Activated CD8-positive, alpha-beta T cell treated with anti-CD3 and anti-CD28 coated beads for 36 hours (primary cell): ENCODE measurements around the gene PRKG1. TPM values are rescaled to one million over a fixed set of nuclear protein-coding genes. Genes with fewer than 3 reads are reported as not detected.

Experiments used
- ATAC-seq: fragments of 200-7000 bp; cut with Tn5 transposase; one replicate; pipeline ENCODE4 v1.10.0; 2021; ENCODE audit warnings: mild to moderate bottlenecking, moderate library complexity
- CTCF ChIA-PET: fragments of 350-600 bp; sonication (Branson Sonifier 250); formaldehyde crosslinking; loops from one replicate; lab custom pipeline; 2021; ENCODE audit warnings: antibody characterized with exemption; lab: Charles Lee
- POLR2A ChIA-PET: fragments of 350-600 bp; sonication (Branson Sonifier 250); formaldehyde crosslinking; loops from one replicate; lab custom pipeline; 2021; ENCODE audit warnings: antibody characterized with exemption; lab: Charles Lee
- DNase-seq: peaks from one replicate; pipeline ENCODE4 v3.0.0-alpha.2; 2020
- H3K27ac Mint-ChIP-seq: one replicate; pipeline ENCODE4 v1.8.0; 2021; ENCODE audit warnings: mild to moderate bottlenecking, mixed read lengths
- H3K27me3 Mint-ChIP-seq: one replicate; pipeline ENCODE4 v1.8.0; 2021; ENCODE audit warnings: mixed read lengths
- H3K36me3 Mint-ChIP-seq: one replicate; pipeline ENCODE4 v1.8.0; 2021; ENCODE audit warnings: low read depth, mixed read lengths
- H3K4me1 Mint-ChIP-seq: one replicate; pipeline ENCODE4 v1.8.0; 2021; ENCODE audit warnings: low read depth, mixed read lengths
- H3K4me3 Mint-ChIP-seq: one replicate; pipeline ENCODE4 v1.8.0; 2021; ENCODE audit warnings: mild to moderate bottlenecking, moderate library complexity, mixed read lengths
- H3K9me3 Mint-ChIP-seq: one replicate; pipeline ENCODE4 v1.8.0; 2021; ENCODE audit warnings: mixed read lengths
- intact Hi-C: fragments of 100-400 bp; cut with micrococcal nuclease; formaldehyde crosslinking; loops from one replicate; pipeline ENCODE4 v1.10.0; 2022
- total RNA-seq, 2 experiments: library from RNA; stranded (reverse); gene quantifications; one replicate each; pipeline ENCODE4 v1.2.3, GENCODE V29; 2021
- TF ChIP-seq, protein P1 (sequence below): fragments of 200-600 bp; IDR thresholded peaks from one replicate; pipeline ENCODE4 v1.8.0; 2022; ENCODE audit warnings: antibody characterized with exemption, mild to moderate bottlenecking

The PRKG1 gene
- total RNA-seq, 2 experiments from 2014 or later = not detected

DNA sequence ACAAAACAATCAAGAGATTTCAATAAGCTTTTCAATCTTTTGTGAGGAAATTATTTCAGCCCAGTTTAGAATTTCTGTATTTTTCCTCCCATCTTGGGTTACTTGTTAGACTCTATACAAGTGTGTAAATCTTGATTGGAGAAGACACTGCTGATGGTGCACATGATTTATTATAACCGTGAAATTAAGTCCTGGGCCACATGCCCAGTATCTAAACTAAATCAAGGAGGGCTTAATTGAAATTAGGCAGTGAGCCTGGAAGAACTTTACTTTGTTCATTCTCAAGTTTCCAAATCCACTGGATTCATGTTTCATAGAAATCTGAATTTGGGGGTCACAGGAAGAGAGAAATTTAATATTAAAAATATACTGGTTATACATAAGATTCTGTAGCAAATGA lies 580.6 kb downstream of the PRKG1 start:
- TF ChIP-seq, protein P1, sequence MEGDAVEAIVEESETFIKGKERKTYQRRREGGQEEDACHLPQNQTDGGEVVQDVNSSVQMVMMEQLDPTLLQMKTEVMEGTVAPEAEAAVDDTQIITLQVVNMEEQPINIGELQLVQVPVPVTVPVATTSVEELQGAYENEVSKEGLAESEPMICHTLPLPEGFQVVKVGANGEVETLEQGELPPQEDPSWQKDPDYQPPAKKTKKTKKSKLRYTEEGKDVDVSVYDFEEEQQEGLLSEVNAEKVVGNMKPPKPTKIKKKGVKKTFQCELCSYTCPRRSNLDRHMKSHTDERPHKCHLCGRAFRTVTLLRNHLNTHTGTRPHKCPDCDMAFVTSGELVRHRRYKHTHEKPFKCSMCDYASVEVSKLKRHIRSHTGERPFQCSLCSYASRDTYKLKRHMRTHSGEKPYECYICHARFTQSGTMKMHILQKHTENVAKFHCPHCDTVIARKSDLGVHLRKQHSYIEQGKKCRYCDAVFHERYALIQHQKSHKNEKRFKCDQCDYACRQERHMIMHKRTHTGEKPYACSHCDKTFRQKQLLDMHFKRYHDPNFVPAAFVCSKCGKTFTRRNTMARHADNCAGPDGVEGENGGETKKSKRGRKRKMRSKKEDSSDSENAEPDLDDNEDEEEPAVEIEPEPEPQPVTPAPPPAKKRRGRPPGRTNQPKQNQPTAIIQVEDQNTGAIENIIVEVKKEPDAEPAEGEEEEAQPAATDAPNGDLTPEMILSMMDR = no peak
- no peak for ATAC-seq
- no peak overlapping the region for H3K27ac Mint-ChIP-seq

DNA sequence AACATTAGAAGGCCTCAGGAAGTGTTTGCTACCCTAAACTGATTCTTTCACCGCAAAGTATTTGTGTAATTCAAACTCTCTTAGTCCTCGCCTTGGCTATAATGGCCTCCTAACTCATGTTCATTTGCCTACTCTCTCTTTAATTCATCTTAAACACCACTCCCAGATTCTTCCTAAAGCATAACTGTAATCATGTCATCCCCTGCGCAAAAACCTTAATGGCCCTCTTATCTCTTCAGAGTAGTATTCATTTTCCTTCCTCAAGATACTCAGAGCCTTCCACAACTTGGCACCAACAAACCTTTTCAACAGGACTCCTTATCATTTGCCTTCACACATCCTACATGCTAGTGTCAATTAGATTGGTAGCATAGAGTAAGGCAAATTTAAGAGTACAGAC lies 582.2 kb downstream of the PRKG1 start:
- ChIA-PET POLR2A (no interaction called here), CTCF (no interaction called here)
- TF ChIP-seq, protein P1 = no peak
- Mint-ChIP-seq H3K9me3 (no peaks in the 10 kb centered on the region), H3K36me3 (no peaks in the 10 kb centered on the region), H3K4me1 (no peaks in the 10 kb centered on the region), H3K4me3 (no peak overlapping the region), H3K27me3 (peaks cover 12% of the 10 kb centered on the region), H3K27ac (no peak overlapping the region)
- intact Hi-C loops = no loop called here
- DNase-seq (no peak), ATAC-seq (no peak)

More for the DNA sequence above, 580.6 kb downstream of the PRKG1 start:
- no peak for DNase-seq
- H3K4me3 Mint-ChIP-seq = no peak overlapping the region
- no peaks in the 10 kb centered on the region for H3K9me3 Mint-ChIP-seq
- POLR2A ChIA-PET = no interaction called here
- CTCF ChIA-PET = no interaction called here
- intact Hi-C loops = no loop called here
- no peaks in the 10 kb centered on the region for H3K36me3 Mint-ChIP-seq
- H3K4me1 Mint-ChIP-seq = no peaks in the 10 kb centered on the region
- H3K27me3 Mint-ChIP-seq = peaks cover 10% of the 10 kb centered on the region

GRCh38 chr10:51658000-51658399 lies 583.7 kb downstream of the PRKG1 start:
- CTCF ChIA-PET = no interaction called here
- Mint-ChIP-seq H3K4me1 (no peaks in the 10 kb centered on the region), H3K27me3 (peaks cover 12% of the 10 kb centered on the region), H3K4me3 (no peak overlapping the region), H3K36me3 (no peaks in the 10 kb centered on the region), H3K27ac (no peak overlapping the region), H3K9me3 (no peaks in the 10 kb centered on the region)
- no peak for DNase-seq
- no peak for ATAC-seq
- POLR2A ChIA-PET = no interaction called here
- intact Hi-C loops = no loop called here
- TF ChIP-seq, protein P1 = no peak

DNA sequence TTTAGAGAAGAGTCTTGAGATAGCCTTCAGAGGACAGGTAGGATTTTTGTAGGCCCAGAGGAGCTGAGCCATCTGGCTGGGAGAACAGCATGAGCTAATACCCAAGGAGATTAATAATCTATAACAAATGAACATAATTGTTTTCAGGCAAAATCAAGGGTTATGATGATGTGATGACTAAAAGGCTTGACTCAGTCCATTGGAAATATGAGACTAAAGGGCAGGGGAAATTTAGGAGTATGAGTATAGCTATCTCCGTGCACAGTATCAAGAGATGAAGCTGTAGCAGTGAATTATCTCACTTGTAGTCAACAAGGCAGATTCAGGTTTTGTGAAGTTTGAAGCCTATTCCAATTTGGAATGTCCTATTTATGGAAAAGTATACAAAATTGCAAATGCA lies 585.1 kb downstream of the PRKG1 start:
- Mint-ChIP-seq H3K36me3 (no peaks in the 10 kb centered on the region), H3K4me3 (no peak overlapping the region), H3K27ac (no peak overlapping the region), H3K27me3 (peaks cover 10% of the 10 kb centered on the region), H3K9me3 (no peaks in the 10 kb centered on the region), H3K4me1 (no peaks in the 10 kb centered on the region)
- no peak for DNase-seq
- ATAC-seq = no peak
- ChIA-PET CTCF (no interaction called here), POLR2A (no interaction called here)
- TF ChIP-seq, protein P1 = no peak
- intact Hi-C loops = no loop called here

GRCh38 chr10:51663086-51663485 lies 588.8 kb downstream of the PRKG1 start:
- TF ChIP-seq, protein P1 = no peak
- Mint-ChIP-seq H3K27me3 (peaks cover 6% of the 10 kb centered on the region), H3K9me3 (no peaks in the 10 kb centered on the region), H3K36me3 (no peaks in the 10 kb centered on the region), H3K27ac (no peak overlapping the region), H3K4me1 (no peaks in the 10 kb centered on the region), H3K4me3 (no peak overlapping the region)
- POLR2A ChIA-PET = no interaction called here
- intact Hi-C loops = no loop called here
- no peak for DNase-seq
- ATAC-seq = no peak
- CTCF ChIA-PET = no interaction called here
